GM12891 (cell line): ENCODE measurements around the gene TRPM3.

Experiments used
- DNase-seq: peaks from one replicate; pipeline ENCODE4 v3.0.0; 2011; ENCODE audit warnings: low spot score; ENCODE audit not compliant: insufficient read length
- FAIRE-seq: peaks from 2 replicates; lab custom pipeline; 2011; peaks lifted over from hg19 to GRCh38; lab: Jason Lieb, UNC
- PAX5 ChIP-seq: IDR thresholded peaks from 2 replicates; pipeline ENCODE4 v1.6.1; 2011; ENCODE audit warnings: low read length, moderate library complexity, mild to moderate bottlenecking; ENCODE audit not compliant: insufficient read depth, severe bottlenecking
- POLR2A ChIP-seq: IDR thresholded peaks from 2 replicates; pipeline ENCODE4 v1.6.1; 2011; ENCODE audit warnings: low read depth, low read length, control low read depth
- POLR2AphosphoS5 ChIP-seq: IDR thresholded peaks from 2 replicates; pipeline ENCODE4 v1.6.1; 2011; ENCODE audit warnings: low read depth, low read length, control low read depth
- POU2F2 ChIP-seq: IDR thresholded peaks from 2 replicates; pipeline ENCODE4 v1.6.1; 2011; ENCODE audit warnings: low read depth, mild to moderate bottlenecking, control low read depth, low read length, moderate library complexity
- SPI1 ChIP-seq: IDR thresholded peaks from 2 replicates; pipeline ENCODE4 v1.6.1; 2011; ENCODE audit warnings: low read depth, low read length, control low read depth
- TAF1 ChIP-seq: IDR thresholded peaks from 2 replicates; pipeline ENCODE4 v1.6.1; 2011; ENCODE audit warnings: low read depth, low read length, control low read depth

Gene TRPM3

DNA sequence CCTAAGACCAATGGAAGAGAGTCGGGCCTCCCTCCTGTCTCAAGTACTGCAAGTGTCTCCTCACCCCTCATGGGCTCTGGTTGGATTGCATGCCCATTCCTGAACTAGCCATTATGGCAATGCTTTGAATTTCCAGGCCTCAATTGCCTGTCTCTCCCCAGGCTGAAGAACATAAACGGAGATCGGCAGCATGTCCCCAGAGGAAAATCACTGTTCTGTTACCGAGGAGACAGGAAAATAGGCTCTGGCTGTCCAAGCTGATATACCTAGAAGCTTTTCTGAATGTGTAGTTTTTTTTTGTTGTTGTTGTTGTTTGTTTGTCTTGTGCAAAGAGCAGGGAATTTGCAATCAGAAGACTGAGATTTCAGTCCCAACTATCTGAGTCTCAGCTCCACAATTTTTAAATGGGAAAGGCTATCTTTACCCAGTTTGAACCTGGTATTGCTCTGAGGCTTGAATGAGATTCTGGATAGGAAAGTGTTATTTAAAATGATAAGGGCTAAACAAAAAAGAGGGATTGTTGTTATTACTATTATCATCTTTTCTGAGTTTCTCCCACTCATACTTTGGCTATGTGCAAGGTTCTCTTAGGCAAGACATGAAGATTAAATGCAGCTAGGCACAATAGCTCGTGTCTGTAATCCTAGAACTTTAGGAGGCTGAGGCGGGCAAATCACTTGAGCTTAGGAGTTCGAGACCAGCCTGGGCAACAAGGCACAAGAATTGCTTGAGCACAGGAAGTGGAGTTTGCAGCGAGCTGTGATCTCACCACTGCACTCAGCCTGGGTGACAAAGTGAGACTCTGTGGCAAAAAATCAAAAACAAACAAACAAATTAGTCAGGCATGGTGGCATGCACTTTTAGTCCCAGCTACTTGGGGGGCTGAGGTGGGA lies 629.7 kb downstream of the TRPM3 start:
- FAIRE-seq = no peak
- TF ChIP-seq SPI1 (no peak), POLR2A (no peak), PAX5 (no peak), POLR2AphosphoS5 (no peak), POU2F2 (no peak), TAF1 (no peak)
- DNase-seq = no peak

DNA sequence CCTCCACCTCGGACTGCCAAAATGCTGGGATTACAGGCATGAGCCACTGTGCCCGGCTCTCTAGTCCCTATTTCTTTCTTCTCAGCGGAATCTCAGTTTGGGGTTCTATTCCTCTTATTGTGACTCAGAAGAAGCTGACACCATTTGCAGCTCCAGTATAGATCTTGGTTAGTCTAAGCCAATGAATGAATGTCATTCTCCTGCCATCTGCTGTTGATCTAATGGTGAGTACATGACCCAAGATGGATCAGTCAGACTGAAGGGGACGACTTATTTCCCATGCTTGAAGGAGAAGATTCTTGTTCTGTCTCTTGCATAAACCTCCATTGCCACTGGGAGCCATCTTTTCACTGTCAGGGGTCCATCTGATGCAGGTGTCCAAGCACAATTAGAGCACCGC lies 630.9 kb downstream of the TRPM3 start:
- TF ChIP-seq SPI1 (no peak), POU2F2 (no peak), PAX5 (no peak), POLR2A (no peak), TAF1 (no peak), POLR2AphosphoS5 (no peak)
- no peak for DNase-seq
- FAIRE-seq = no peak

DNA sequence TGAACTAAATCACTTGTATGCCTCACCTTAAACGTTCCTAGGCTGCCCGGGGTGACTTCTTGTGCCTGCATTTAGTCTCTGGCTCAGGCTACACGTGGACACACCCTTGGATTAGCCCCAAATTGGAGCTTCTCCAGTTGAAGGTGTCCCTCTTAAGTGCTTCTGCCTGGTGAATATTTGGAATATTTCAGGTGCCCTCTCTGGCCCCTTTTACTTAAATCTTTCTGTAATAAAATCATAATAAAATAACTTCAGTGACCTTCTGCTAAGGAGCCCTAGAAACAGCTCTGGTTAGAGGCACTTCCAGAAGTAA lies 632.7 kb downstream of the TRPM3 start:
- TF ChIP-seq PAX5 = no peak
- TF ChIP-seq POLR2AphosphoS5 = no peak
- no peak for TF ChIP-seq POU2F2
- TF ChIP-seq SPI1 = no peak
- no peak for TF ChIP-seq TAF1
- no peak for TF ChIP-seq POLR2A
- DNase-seq (no peak), FAIRE-seq (no peak)

DNA sequence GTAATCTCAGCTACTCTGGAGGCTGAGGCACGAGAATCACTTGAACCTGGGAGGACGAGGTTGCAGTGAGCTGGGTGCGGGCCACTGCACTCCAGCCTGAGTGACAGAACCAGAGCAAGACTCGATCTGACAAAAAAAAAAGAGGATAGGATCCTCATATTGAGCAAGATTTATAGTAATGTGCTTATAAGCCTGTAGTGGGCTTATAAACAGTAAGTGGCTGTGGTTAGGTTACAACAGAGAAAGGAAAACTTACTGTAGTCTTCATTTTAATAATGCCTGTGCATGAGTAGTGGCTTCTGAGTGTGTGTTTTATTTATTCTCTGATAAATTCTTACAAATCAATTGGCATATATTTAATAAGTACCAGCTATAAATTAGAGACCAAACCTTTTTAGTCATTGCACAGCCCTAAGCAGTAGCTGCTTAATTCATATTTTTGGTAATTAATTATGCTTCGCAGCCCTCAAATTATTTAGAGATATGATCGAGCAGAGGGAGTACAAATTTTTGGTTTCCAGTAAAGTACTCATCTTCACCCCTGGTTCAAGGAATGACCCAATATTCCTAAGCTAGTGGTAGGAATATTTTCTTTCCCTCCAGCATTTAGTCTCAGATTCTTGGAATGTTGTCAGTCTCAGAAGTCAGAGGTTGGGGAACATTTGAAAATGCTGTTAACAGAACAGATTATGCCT lies 633.2 kb downstream of the TRPM3 start:
- no peak for FAIRE-seq
- DNase-seq = no peak
- TF ChIP-seq POLR2A = no peak
- TF ChIP-seq TAF1 = no peak
- no peak for TF ChIP-seq PAX5
- TF ChIP-seq POU2F2 = no peak
- no peak for TF ChIP-seq SPI1
- TF ChIP-seq POLR2AphosphoS5 = no peak

DNA sequence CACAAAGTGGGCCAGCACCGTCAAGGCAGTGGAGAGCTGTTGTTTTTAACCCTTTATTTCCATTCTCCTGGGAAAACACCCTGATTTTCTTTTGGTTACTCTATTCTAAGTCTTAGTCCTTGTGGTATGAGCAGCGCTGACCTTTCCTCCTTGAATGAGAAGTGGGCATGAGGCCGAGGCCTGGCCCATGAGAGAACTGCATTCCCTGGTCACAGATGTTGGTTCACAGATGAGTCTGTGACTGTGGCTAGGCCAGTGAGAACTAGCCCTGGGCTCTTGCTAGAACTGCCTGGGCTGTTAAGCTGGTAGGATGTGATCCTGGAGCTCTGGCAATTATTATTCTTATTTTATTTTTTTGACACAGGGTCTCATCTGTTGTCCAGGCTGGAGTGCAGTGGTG lies 635.3 kb downstream of the TRPM3 start:
- no peak for TF ChIP-seq POLR2AphosphoS5
- no peak for TF ChIP-seq PAX5
- no peak for TF ChIP-seq POLR2A
- TF ChIP-seq TAF1 = no peak
- no peak for TF ChIP-seq POU2F2
- TF ChIP-seq SPI1 = no peak
- FAIRE-seq (no peak), DNase-seq (no peak)

GRCh38 chr9:70485273-70485858 lies 636.1 kb downstream of the TRPM3 start:
- FAIRE-seq = no peak
- TF ChIP-seq POLR2A = no peak
- no peak for TF ChIP-seq TAF1
- no peak for TF ChIP-seq PAX5
- no peak for TF ChIP-seq POU2F2
- no peak for TF ChIP-seq SPI1
- no peak for TF ChIP-seq POLR2AphosphoS5
- DNase-seq = no peak

GRCh38 chr9:70484232-70485130 lies 636.9 kb downstream of the TRPM3 start:
- FAIRE-seq (no peak), DNase-seq (peak; percentile 23)
- TF ChIP-seq POLR2A (no peak), POU2F2 (no peak), TAF1 (no peak)

GRCh38 chr9:70481471-70481870 lies 640.0 kb downstream of the TRPM3 start:
- TF ChIP-seq SPI1 = no peak
- no peak for TF ChIP-seq POLR2AphosphoS5
- TF ChIP-seq POLR2A = no peak
- TF ChIP-seq POU2F2 = no peak
- TF ChIP-seq PAX5 = no peak
- no peak for TF ChIP-seq TAF1
- FAIRE-seq (no peak), DNase-seq (no peak)
